GM12878 (cell line): Measurements from ENCODE around the gene GKN1. TPM values are rescaled to one million over a fixed set of nuclear protein-coding genes. Genes with fewer than 3 reads are reported as not detected.

ENCODE experiments used
- ATAC-seq: fragments of 200-7000 bp; cut with Tn5 transposase; 3 replicates; pipeline ENCODE4 v1.9.1; 2020; ENCODE audit warnings: mild to moderate bottlenecking, moderate library complexity
- BruUV-seq: library from RNA; stranded (reverse); fragments of 400-500 nt; replicated peaks from 2 replicates; lab custom pipeline; 2021; lab: Mats Ljungman, UMichigan
- CTCF ChIA-PET: fragments of 300-600 bp; sonication (Branson Sonifier 250); formaldehyde crosslinking; extraction: SDS; loops from one replicate; lab custom pipeline; 2021; ENCODE audit warnings: inconsistent platforms; lab: Yijun Ruan, JAX
- POLR2A ChIA-PET: fragments of 350-600 bp; formaldehyde crosslinking; extraction: SDS; loops from one replicate; lab custom pipeline; 2021; ENCODE audit warnings: inconsistent platforms; lab: Charles Lee
- RAD21 ChIA-PET: fragments of 300-600 bp; sonication (Branson Sonifier 250); formaldehyde crosslinking; loops from one replicate; lab custom pipeline; 2023; ENCODE audit warnings: antibody characterized with exemption; ENCODE audit not compliant: unreplicated experiment; lab: Charles Lee
- SMC1A ChIA-PET: fragments of 300-600 bp; sonication (Branson Sonifier 250); formaldehyde crosslinking; loops from one replicate; lab custom pipeline; 2023; ENCODE audit not compliant: unreplicated experiment, uncharacterized antibody; lab: Charles Lee
- DNase-seq: peaks from one replicate; pipeline ENCODE4 v3.0.0-alpha.2; 2011; ENCODE audit warnings: low read depth, low spot score
- FAIRE-seq: peaks from 3 replicates; lab custom pipeline; 2011; peaks lifted over from hg19 to GRCh38; lab: Jason Lieb, UNC
- H2AFZ ChIP-seq: 2 replicates; pipeline ENCODE4 v1.6.0; 2011; ENCODE audit warnings: low read depth, low read length, control low read depth; ENCODE audit not compliant: control insufficient read depth
- H3K27ac ChIP-seq: 2 replicates; pipeline ENCODE4 v1.5.1; 2011; ENCODE audit warnings: control low read depth; ENCODE audit not compliant: control insufficient read depth, insufficient read depth
- H3K27me3 ChIP-seq, 2 experiments: replicated peaks in 1 of 2; 2 replicates each; pipeline versions ENCODE4 v1.6.0 to v1.6.1; 2011; ENCODE audit warnings: low read length in 1 of 2; ENCODE audit not compliant: control insufficient read depth in 2 of 2, insufficient read depth in 2 of 2
- H3K36me3 ChIP-seq, 2 experiments: 2 replicates each; pipeline ENCODE4 v1.5.1; 2011; ENCODE audit warnings: low read length in 1 of 2; ENCODE audit not compliant: control insufficient read depth in 2 of 2, insufficient read depth in 2 of 2
- H3K4me1 ChIP-seq: 2 replicates; pipeline ENCODE4 v1.6.1; 2011; ENCODE audit warnings: mild to moderate bottlenecking, low read length, moderate library complexity, mixed read lengths; ENCODE audit not compliant: control insufficient read depth, insufficient read depth
- H3K4me2 ChIP-seq: 2 replicates; pipeline ENCODE4 v1.6.0; 2011; ENCODE audit warnings: control low read depth; ENCODE audit not compliant: control insufficient read depth, insufficient read depth
- H3K4me3 ChIP-seq: fragments of 200-600 bp; sonication (generic); 2 replicates; pipeline ENCODE4 v1.5.1; 2016
- H3K79me2 ChIP-seq: 2 replicates; pipeline ENCODE4 v1.6.0; 2011; ENCODE audit warnings: low read length; ENCODE audit not compliant: control insufficient read depth, insufficient read depth
- H3K9ac ChIP-seq: 2 replicates; pipeline ENCODE4 v1.8.0; 2011; ENCODE audit warnings: low read length, control low read depth, mixed read lengths; ENCODE audit not compliant: control insufficient read depth, insufficient read depth
- H3K9me3 ChIP-seq: replicated peaks from 3 replicates; pipeline ENCODE4 v1.5.1; 2011; ENCODE audit warnings: mild to moderate bottlenecking, low read length; ENCODE audit not compliant: control insufficient read depth, insufficient read depth
- H4K20me1 ChIP-seq: 2 replicates; pipeline ENCODE4 v1.6.0; 2011; ENCODE audit not compliant: control insufficient read depth, insufficient read depth
- ASH2L ChIP-seq: fragments of 300-600, 200-600 bp; sonication (generic); IDR thresholded peaks from 2 replicates; pipeline ENCODE4 v1.6.1; 2017; ENCODE audit warnings: low read depth, mild to moderate bottlenecking, borderline replicate concordance
- BHLHE40 ChIP-seq, 2 experiments: fragments of 450-650 bp in 1 of 2; IDR thresholded peaks; 2 replicates each; pipeline ENCODE4 v1.6.1; 2011 to 2017; ENCODE audit warnings: low read depth in 2 of 2, borderline replicate concordance in 1 of 2, improper control_type of control experiment in 1 of 2, low read length in 1 of 2, mild to moderate bottlenecking in 1 of 2
- EED ChIP-seq: sonication (generic); IDR thresholded peaks from 2 replicates; pipeline ENCODE4 v1.6.1; 2016; ENCODE audit warnings: antibody characterized with exemption, low read depth
- EP300 ChIP-seq, 2 experiments: fragments of 150-350 bp in 1 of 2; IDR thresholded peaks; 2 replicates each; pipeline ENCODE4 v1.6.1; 2011 to 2012; ENCODE audit warnings: low read depth in 2 of 2, low read length in 2 of 2, borderline replicate concordance in 1 of 2, improper control_type of control experiment in 1 of 2, inconsistent platforms in 1 of 2; ENCODE audit not compliant: control insufficient read depth in 1 of 2
- FOXK2 ChIP-seq: fragments of 450-650 bp; IDR thresholded peaks from 2 replicates; pipeline ENCODE4 v1.6.1; 2017; ENCODE audit warnings: mild to moderate bottlenecking, moderate library complexity
- HDAC2 ChIP-seq: fragments of 200-600 bp; sonication (generic); IDR thresholded peaks from 2 replicates; pipeline ENCODE4 v1.6.1; 2017
- HDGF ChIP-seq: fragments of 450-650 bp; IDR thresholded peaks from 2 replicates; pipeline ENCODE4 v1.6.1; 2016; ENCODE audit warnings: antibody characterized with exemption
- MTA2 ChIP-seq: fragments of 450-650 bp; IDR thresholded peaks from 2 replicates; pipeline ENCODE4 v1.6.1; 2016; ENCODE audit warnings: low read depth, mild to moderate bottlenecking, moderate library complexity
- NBN ChIP-seq: fragments of 450-650 bp; IDR thresholded peaks from 2 replicates; pipeline ENCODE4 v1.6.1; 2016
- NR2C2 ChIP-seq: IDR thresholded peaks from 2 replicates; pipeline ENCODE4 v1.6.1; 2011; ENCODE audit warnings: borderline replicate concordance, low read depth; ENCODE audit not compliant: control insufficient read depth, insufficient read length
- PML ChIP-seq: IDR thresholded peaks from 2 replicates; pipeline ENCODE4 v1.6.1; 2012; ENCODE audit warnings: low read length, inconsistent platforms
- RCOR1 ChIP-seq: conservative IDR thresholded peaks from 2 replicates; pipeline ENCODE4 v1.6.1; 2012; ENCODE audit warnings: low read depth, low read length, improper control_type of control experiment
- RFX5 ChIP-seq: IDR thresholded peaks from 2 replicates; pipeline ENCODE4 v1.6.1; 2011; ENCODE audit warnings: low read depth, low read length, improper control_type of control experiment
- SREBF1 ChIP-seq: IDR thresholded peaks from 2 replicates; pipeline ENCODE4 v1.6.1; 2012; ENCODE audit warnings: mild to moderate bottlenecking, low read length
- STAT1 ChIP-seq: fragments of 450-650 bp; conservative IDR thresholded peaks from 2 replicates; pipeline ENCODE4 v1.6.1; 2014; ENCODE audit warnings: antibody characterized with exemption, mild to moderate bottlenecking
- YBX1 ChIP-seq: fragments of 450-650 bp; IDR thresholded peaks from 2 replicates; pipeline ENCODE4 v1.6.1; 2016; ENCODE audit warnings: antibody characterized with exemption
- ZNF274 ChIP-seq: IDR thresholded peaks from one replicate; pipeline ENCODE4 v1.8.0; 2011; ENCODE audit not compliant: insufficient read length, insufficient read depth
- WGBS: methylation state at CpG from one replicate; pipeline ENCODE4 v1.1.6; 2016; ENCODE audit warnings: low lambda C conversion rate; ENCODE audit not compliant: insufficient replicate concordance, insufficient coverage; ENCODE audit errors: missing lambda C conversion rate; 5-methylcytosine and 5-hydroxymethylcytosine counted together
- in situ Hi-C: fragments of 300-500 bp; cut with MboI; formaldehyde crosslinking; loops from 9 replicates; pipeline ENCODE4 v1.14.3; 2018; ENCODE audit warnings: mixed read lengths
- intact Hi-C: fragments of 100-400 bp; cut with micrococcal nuclease; formaldehyde crosslinking; loops from one replicate; pipeline ENCODE4 v1.14.2; 2022; ENCODE audit not compliant: unreplicated experiment
- polyA plus RNA-seq, 11 experiments: library from polyadenylated mRNA; depleted of rRNA in 4 of 11; unstranded in 6 of 11; stranded (reverse) in 5 of 11; fragments of >200 nt; fragmentation: Nextera tagmentation in 4 of 11; fragmentation: Illumina TruSeq in 1 of 11; extraction: Ambion mirVana in 4 of 11; extraction: Trizol in 1 of 11; gene quantifications; 1 replicate in 1 of 11; 2 replicates in 10 of 11; pipeline versions ENCODE4 v1.2.1 to v1.2.3, GENCODE V29; 2011 to 2016; ENCODE audit warnings: inconsistent platforms in 2 of 11, missing spikeins in 2 of 11, low read depth in 1 of 11
- total RNA-seq, 4 experiments: library from RNA; depleted of rRNA in 3 of 4; stranded (reverse); fragments of >200 nt in 3 of 4; fragmentation: Illumina TruSeq in 1 of 4; extraction: Trizol in 1 of 4; gene quantifications; 2 replicates each; pipeline versions ENCODE4 v1.2.1 to v1.2.3, GENCODE V29; 2013 to 2021
- TF ChIP-seq, protein P1 (sequence below): fragments of 450-650 bp; IDR thresholded peaks from 2 replicates; pipeline ENCODE4 v1.6.1; 2014; ENCODE audit warnings: mild to moderate bottlenecking
- TF ChIP-seq, protein P2 (sequence below): fragments of 450-650 bp; IDR thresholded peaks from 2 replicates; pipeline ENCODE4 v1.6.1; 2017; ENCODE audit warnings: antibody characterized with exemption, mild to moderate bottlenecking, moderate library complexity

Gene GKN1
- total and polyA plus RNA-seq, 10 of the 15 experiments (the other 5 are each of a cell fraction or from before 2014, with no cell fraction given): not detected

DNA sequence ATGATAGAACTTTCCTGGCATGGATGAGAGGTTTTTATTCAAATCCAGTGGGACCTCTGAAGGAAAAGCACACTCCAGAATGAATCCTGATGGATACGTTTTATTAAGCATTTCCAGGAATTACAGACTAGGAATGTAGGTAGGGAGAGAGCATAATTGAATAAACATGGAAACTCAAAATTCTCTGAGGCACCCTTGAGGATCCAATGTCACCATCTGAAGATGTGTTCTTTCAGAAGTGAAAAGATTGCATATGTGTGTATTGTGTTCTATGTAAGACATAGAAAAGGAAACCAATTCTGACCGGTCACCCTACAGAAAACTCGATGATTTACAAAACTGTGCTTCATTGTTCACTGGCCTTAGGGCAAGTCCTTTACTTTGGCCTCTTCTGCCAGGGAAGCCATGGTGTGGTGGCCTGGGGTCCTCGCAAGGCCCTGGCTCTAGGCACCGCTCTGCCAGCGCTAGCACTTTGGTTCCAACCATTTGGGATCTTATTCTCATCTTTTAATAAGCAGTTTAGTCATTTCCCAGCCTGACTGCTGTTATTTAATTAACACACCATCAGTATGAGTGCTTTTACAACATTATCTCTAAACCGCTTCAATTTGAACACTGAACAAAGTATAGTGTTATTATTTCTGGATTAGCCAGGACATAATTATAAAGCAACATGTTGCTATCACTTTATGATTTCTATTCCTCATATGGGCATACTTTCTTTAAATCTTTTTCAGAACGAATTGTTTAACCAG is 4.5 kb upstream of the GKN1 start:
- DNase-seq (no peak), FAIRE-seq (no peak), ATAC-seq (no peak)
- H3K27me3 ChIP-seq: peaks cover 0 to 3% of the 10 kb centered on the region in 2 experiments; a peak in 2 of 4 replicates
- H4K20me1 ChIP-seq: no peaks in the 10 kb centered on the region
- H3K9me3 ChIP-seq: no peaks in the 10 kb centered on the region
- H2AFZ ChIP-seq: no peak overlapping the region
- RAD21 ChIA-PET: no interaction called here
- intact Hi-C loops (no loop called here), in situ Hi-C loops (no loop called here)
- H3K4me2 ChIP-seq: no peak overlapping the region
- POLR2A ChIA-PET: no interaction called here
- H3K4me3 ChIP-seq: no peak overlapping the region
- H3K9ac ChIP-seq: no peak overlapping the region
- no peaks in the 10 kb centered on the region for H3K36me3 ChIP-seq
- H3K27ac ChIP-seq: no peak overlapping the region
- no peaks in the 10 kb centered on the region for H3K79me2 ChIP-seq
- TF ChIP-seq EP300 (IDR thresholded peaks at IDR 0.05; ENCODE audit: borderline replicate concordance in 1 of 2, control insufficient read depth in 1 of 2, low read depth in 2 of 2, low read length in 2 of 2): no peak
- TF ChIP-seq NR2C2: no peak
- no peak for TF ChIP-seq SREBF1
- TF ChIP-seq NBN: no peak
- no peak for TF ChIP-seq FOXK2
- TF ChIP-seq RFX5: no peak
- TF ChIP-seq PML: no peak
- TF ChIP-seq, protein P1, sequence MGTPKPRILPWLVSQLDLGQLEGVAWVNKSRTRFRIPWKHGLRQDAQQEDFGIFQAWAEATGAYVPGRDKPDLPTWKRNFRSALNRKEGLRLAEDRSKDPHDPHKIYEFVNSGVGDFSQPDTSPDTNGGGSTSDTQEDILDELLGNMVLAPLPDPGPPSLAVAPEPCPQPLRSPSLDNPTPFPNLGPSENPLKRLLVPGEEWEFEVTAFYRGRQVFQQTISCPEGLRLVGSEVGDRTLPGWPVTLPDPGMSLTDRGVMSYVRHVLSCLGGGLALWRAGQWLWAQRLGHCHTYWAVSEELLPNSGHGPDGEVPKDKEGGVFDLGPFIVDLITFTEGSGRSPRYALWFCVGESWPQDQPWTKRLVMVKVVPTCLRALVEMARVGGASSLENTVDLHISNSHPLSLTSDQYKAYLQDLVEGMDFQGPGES: no peak
- no peak for TF ChIP-seq EED
- no peak for TF ChIP-seq HDGF
- no peak for TF ChIP-seq RCOR1
- TF ChIP-seq, protein P2, sequence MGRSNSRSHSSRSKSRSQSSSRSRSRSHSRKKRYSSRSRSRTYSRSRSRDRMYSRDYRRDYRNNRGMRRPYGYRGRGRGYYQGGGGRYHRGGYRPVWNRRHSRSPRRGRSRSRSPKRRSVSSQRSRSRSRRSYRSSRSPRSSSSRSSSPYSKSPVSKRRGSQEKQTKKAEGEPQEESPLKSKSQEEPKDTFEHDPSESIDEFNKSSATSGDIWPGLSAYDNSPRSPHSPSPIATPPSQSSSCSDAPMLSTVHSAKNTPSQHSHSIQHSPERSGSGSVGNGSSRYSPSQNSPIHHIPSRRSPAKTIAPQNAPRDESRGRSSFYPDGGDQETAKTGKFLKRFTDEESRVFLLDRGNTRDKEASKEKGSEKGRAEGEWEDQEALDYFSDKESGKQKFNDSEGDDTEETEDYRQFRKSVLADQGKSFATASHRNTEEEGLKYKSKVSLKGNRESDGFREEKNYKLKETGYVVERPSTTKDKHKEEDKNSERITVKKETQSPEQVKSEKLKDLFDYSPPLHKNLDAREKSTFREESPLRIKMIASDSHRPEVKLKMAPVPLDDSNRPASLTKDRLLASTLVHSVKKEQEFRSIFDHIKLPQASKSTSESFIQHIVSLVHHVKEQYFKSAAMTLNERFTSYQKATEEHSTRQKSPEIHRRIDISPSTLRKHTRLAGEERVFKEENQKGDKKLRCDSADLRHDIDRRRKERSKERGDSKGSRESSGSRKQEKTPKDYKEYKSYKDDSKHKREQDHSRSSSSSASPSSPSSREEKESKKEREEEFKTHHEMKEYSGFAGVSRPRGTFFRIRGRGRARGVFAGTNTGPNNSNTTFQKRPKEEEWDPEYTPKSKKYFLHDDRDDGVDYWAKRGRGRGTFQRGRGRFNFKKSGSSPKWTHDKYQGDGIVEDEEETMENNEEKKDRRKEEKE: no peak
- no peak for TF ChIP-seq ZNF274
- no peak for TF ChIP-seq ASH2L
- no peak for TF ChIP-seq YBX1
- no peak for TF ChIP-seq MTA2
- no peak for TF ChIP-seq HDAC2
- TF ChIP-seq STAT1: no peak
- no peak for TF ChIP-seq BHLHE40 (IDR thresholded peaks at IDR 0.05; ENCODE audit: borderline replicate concordance in 1 of 2, low read depth in 2 of 2, low read length in 1 of 2)
- SMC1A ChIA-PET: no interaction called here
- BruUV-seq: no TSS peak
- WGBS: 41% methylated on average over 8 of the region's 8 CpGs
- no peaks in the 10 kb centered on the region for H3K4me1 ChIP-seq
- CTCF ChIA-PET: no interaction called here
